Caco-2 (cell line): Measurements from ENCODE around the gene GBP5. TPM values are rescaled to one million over a fixed set of nuclear protein-coding genes. Genes with fewer than 3 reads are reported as not detected.
"Not testable (repeated sequence)": the region's sequence is repeated elsewhere in the genome, so short reads cannot be mapped to it uniquely, and the experiment has no call there.

ENCODE experiments used
- BruUV-seq: library from RNA; stranded (reverse); fragments of 400-500 nt; replicated peaks from 2 replicates; lab custom pipeline; 2021; lab: Mats Ljungman, UMichigan
- CTCF ChIA-PET: fragments of 300-600 bp; sonication (Branson Sonifier 250); formaldehyde crosslinking; loops from one replicate; lab custom pipeline; 2022; ENCODE audit warnings: antibody characterized with exemption; lab: Charles Lee
- POLR2A ChIA-PET: fragments of 300-600 bp; sonication (Branson Sonifier 250); formaldehyde crosslinking; loops from one replicate; lab custom pipeline; 2022; ENCODE audit warnings: antibody characterized with exemption; lab: Charles Lee
- DNase-seq, 2 experiments: peaks; one replicate each; pipeline versions ENCODE4 v3.0.0 to v3.0.0-alpha.2; 2020 to 2022
- H3K27me3 ChIP-seq: replicated peaks from 2 replicates; pipeline ENCODE4 v1.6.0; 2011; ENCODE audit warnings: low read length; ENCODE audit not compliant: control insufficient read depth, insufficient read depth
- H3K36me3 ChIP-seq: 2 replicates; pipeline ENCODE4 v1.5.1; 2011; ENCODE audit warnings: low read length; ENCODE audit not compliant: control insufficient read depth, insufficient read depth
- H3K4me1 ChIP-seq: fragments of 250-450 bp; sonication (Bioruptor Pico); 2 replicates; pipeline ENCODE4 v1.5.1; 2020; ENCODE audit warnings: mild to moderate bottlenecking
- H3K4me3 ChIP-seq: 2 replicates; pipeline ENCODE4 v1.5.1; 2011; ENCODE audit warnings: low read depth, mild to moderate bottlenecking, control low read depth, low read length
- H3K9me3 ChIP-seq: fragments of 250-450 bp; sonication (Bioruptor Pico); 2 replicates; pipeline ENCODE4 v1.5.1; 2020; ENCODE audit warnings: mild to moderate bottlenecking, moderate library complexity
- H3K27ac Mint-ChIP-seq: one replicate; pipeline ENCODE4 v1.8.0; 2022; ENCODE audit warnings: mixed read lengths; ENCODE audit not compliant: unreplicated experiment
- H3K27me3 Mint-ChIP-seq: one replicate; pipeline ENCODE4 v1.8.0; 2022; ENCODE audit warnings: mixed read lengths; ENCODE audit not compliant: insufficient read depth, unreplicated experiment
- H3K36me3 Mint-ChIP-seq: one replicate; pipeline ENCODE4 v1.8.0; 2022; ENCODE audit warnings: mild to moderate bottlenecking, mixed read lengths; ENCODE audit not compliant: insufficient read depth, unreplicated experiment
- H3K4me1 Mint-ChIP-seq: one replicate; pipeline ENCODE4 v1.8.0; 2022; ENCODE audit warnings: low read depth, mixed read lengths; ENCODE audit not compliant: unreplicated experiment
- H3K4me3 Mint-ChIP-seq: one replicate; pipeline ENCODE4 v1.8.0; 2022; ENCODE audit warnings: mild to moderate bottlenecking, moderate library complexity, mixed read lengths; ENCODE audit not compliant: unreplicated experiment
- H3K9me3 Mint-ChIP-seq: one replicate; pipeline ENCODE4 v1.8.0; 2022; ENCODE audit warnings: mixed read lengths; ENCODE audit not compliant: unreplicated experiment
- intact Hi-C: fragments of 100-400 bp; cut with micrococcal nuclease; formaldehyde crosslinking; loops from one replicate; pipeline ENCODE4 v1.10.0; 2022; ENCODE audit not compliant: unreplicated experiment
- total RNA-seq: library from RNA; stranded (reverse); gene quantifications from 2 replicates; pipeline ENCODE4 v1.2.3, GENCODE V29; 2022
- TF ChIP-seq, protein P1 (sequence below), 2 experiments: fragments of 200-600 bp in 1 of 2; IDR thresholded peaks; 1 replicate in 1 of 2; 2 replicates in 1 of 2; pipeline versions ENCODE4 v1.5.1 to v1.8.0; 2011 to 2022; ENCODE audit warnings: antibody characterized with exemption in 1 of 2, control low read depth in 1 of 2, inconsistent platforms in 1 of 2, low read depth in 1 of 2, low read length in 1 of 2, mild to moderate bottlenecking in 1 of 2, moderate library complexity in 1 of 2; ENCODE audit not compliant: insufficient read depth in 1 of 2, severe bottlenecking in 1 of 2, unreplicated experiment in 1 of 2

The GBP5 gene
- total RNA-seq, 1 experiment from 2014 or later, result not detected

DNA sequence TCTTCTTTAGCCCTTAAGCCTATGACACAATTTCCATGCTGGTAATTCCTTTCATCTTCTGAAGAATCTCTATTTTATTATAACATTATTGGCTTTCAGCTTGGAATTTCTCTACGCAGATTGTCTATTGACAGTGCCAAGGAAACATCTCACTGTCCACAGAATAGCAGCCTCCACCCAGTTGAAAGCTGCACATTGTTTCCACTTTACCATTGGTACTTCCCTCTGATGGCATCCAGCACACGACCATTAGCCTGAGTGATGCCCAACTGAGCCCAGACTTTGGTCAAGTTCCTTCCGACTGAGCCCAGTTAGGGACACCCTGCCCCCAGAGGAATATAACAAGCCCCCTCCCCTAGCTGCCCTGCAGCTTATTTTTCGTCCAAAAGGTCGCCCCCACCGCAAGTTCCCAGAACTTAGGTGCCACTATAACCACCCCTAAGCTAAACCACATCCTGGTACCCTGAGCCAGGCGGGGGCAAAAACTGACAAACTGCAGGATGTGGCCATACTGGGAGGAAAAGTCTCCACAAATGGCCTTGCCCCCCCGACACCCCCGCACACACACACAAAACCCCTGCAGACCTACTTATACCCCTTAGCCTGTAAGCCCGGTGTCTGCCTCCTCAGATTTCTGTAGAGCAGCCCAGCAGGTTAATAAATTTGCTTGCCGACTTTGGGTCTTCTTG, 13.2 kb downstream of the GBP5 start:
- H3K27me3 ChIP-seq, result no peaks in the 10 kb centered on the region
- no TSS peak for BruUV-seq
- Mint-ChIP-seq H3K27ac (no peak overlapping the region), H3K9me3 (no peaks in the 10 kb centered on the region), H3K36me3 (no peaks in the 10 kb centered on the region), H3K4me3 (no peak overlapping the region), H3K4me1 (peaks cover 5% of the 10 kb centered on the region), H3K27me3 (peaks cover 7% of the 10 kb centered on the region)
- no peaks in the 10 kb centered on the region for H3K9me3 ChIP-seq
- ChIA-PET CTCF (no interaction called here), POLR2A (no interaction called here)
- TF ChIP-seq, protein P1, sequence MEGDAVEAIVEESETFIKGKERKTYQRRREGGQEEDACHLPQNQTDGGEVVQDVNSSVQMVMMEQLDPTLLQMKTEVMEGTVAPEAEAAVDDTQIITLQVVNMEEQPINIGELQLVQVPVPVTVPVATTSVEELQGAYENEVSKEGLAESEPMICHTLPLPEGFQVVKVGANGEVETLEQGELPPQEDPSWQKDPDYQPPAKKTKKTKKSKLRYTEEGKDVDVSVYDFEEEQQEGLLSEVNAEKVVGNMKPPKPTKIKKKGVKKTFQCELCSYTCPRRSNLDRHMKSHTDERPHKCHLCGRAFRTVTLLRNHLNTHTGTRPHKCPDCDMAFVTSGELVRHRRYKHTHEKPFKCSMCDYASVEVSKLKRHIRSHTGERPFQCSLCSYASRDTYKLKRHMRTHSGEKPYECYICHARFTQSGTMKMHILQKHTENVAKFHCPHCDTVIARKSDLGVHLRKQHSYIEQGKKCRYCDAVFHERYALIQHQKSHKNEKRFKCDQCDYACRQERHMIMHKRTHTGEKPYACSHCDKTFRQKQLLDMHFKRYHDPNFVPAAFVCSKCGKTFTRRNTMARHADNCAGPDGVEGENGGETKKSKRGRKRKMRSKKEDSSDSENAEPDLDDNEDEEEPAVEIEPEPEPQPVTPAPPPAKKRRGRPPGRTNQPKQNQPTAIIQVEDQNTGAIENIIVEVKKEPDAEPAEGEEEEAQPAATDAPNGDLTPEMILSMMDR (IDR thresholded peaks at IDR 0.05; ENCODE audit: insufficient read depth in 1 of 2, low read depth in 1 of 2, low read length in 1 of 2, severe bottlenecking in 1 of 2, unreplicated experiment in 1 of 2), result no peak
- no peaks in the 10 kb centered on the region for H3K36me3 ChIP-seq
- H3K4me1 ChIP-seq, result no peaks in the 10 kb centered on the region
- intact Hi-C loops, result no loop called here
- no peak for DNase-seq
- H3K4me3 ChIP-seq, result no peak overlapping the region

DNA sequence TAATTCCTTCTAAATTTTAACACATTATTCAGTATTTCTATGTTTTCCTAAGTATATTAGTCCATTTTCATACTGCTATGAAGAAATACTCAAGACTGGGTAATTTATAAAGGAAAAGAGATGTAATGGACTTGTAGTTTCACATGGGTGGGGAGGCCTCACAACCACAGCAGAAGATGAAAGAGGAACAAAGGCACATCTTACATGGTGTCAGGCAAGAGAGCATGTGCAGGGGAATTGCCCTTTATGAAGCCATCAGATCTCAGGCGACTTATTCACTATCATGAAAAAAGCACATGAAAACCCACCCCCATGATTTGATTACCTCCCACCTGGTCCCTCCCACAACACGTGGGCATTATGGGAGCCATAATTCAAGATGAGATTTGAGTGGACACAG, 15.6 kb downstream of the GBP5 start:
- H3K36me3 Mint-ChIP-seq, result no peaks in the 10 kb centered on the region
- DNase-seq, result no peak
- Histone ChIP-seq H3K4me3 (no peak overlapping the region), H3K36me3 (no peaks in the 10 kb centered on the region), H3K27me3 (no peaks in the 10 kb centered on the region), H3K9me3 (no peaks in the 10 kb centered on the region), H3K4me1 (no peaks in the 10 kb centered on the region)
- intact Hi-C loops, result no loop called here
- H3K9me3 Mint-ChIP-seq, result no peaks in the 10 kb centered on the region
- CTCF ChIA-PET, result no interaction called here
- peaks cover 5% of the 10 kb centered on the region for H3K4me1 Mint-ChIP-seq
- H3K27ac Mint-ChIP-seq, result no peak overlapping the region
- no peak overlapping the region for H3K4me3 Mint-ChIP-seq
- no TSS peak for BruUV-seq
- POLR2A ChIA-PET, result no interaction called here
- H3K27me3 Mint-ChIP-seq, result peaks cover 4% of the 10 kb centered on the region
- TF ChIP-seq, protein P1 (IDR thresholded peaks at IDR 0.05; ENCODE audit: insufficient read depth in 1 of 2, low read depth in 1 of 2, low read length in 1 of 2, severe bottlenecking in 1 of 2, unreplicated experiment in 1 of 2), result no peak

DNA sequence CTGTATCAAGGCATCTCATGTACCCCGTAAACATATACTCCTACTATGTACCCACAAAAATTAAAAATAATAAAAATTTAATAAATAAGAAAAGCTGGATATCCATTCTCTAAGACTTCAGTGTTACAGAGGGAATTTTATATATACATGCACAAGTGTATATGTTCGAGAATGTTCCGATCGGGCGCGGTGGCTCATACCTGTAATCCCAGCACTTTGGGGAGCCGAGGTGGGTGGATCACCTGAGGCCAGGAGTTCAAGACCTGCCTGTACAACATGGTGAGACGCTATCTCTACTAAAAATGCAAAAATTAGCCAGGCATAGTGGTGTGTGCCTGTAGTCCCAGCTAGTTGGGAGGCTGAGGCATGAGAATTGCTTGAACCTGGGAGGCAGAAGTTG, 17.1 kb downstream of the GBP5 start:
- H3K36me3 ChIP-seq, H3K27me3 ChIP-seq, H3K4me1 Mint-ChIP-seq, H3K9me3 ChIP-seq, intact Hi-C loops, H3K4me3 Mint-ChIP-seq, POLR2A ChIA-PET, CTCF ChIA-PET, BruUV-seq, H3K9me3 Mint-ChIP-seq, H3K36me3 Mint-ChIP-seq, DNase-seq, H3K27ac Mint-ChIP-seq, H3K4me1 ChIP-seq, H3K4me3 ChIP-seq, H3K27me3 Mint-ChIP-seq: not testable (repeated sequence)
